Nephron progenitor cell (in vitro differentiated cells): ENCODE measurements around the gene ICAM5.

Experiments used
- DNase-seq: peaks from one replicate; pipeline ENCODE4 v3.0.0; 2021
- H3K27ac Mint-ChIP-seq: 2 replicates; pipeline ENCODE4 v1.8.0; 2021; ENCODE audit warnings: mild to moderate bottlenecking, moderate library complexity, mixed read lengths
- H3K27me3 Mint-ChIP-seq: 2 replicates; pipeline ENCODE4 v1.8.0; 2021; ENCODE audit warnings: mild to moderate bottlenecking, low read depth, mixed read lengths; ENCODE audit not compliant: poor library complexity
- H3K36me3 Mint-ChIP-seq: 2 replicates; pipeline ENCODE4 v1.8.0; 2021; ENCODE audit warnings: low read depth, mixed read lengths
- H3K4me1 Mint-ChIP-seq: 2 replicates; pipeline ENCODE4 v1.8.0; 2021; ENCODE audit warnings: mixed read lengths
- H3K4me3 Mint-ChIP-seq: 2 replicates; pipeline ENCODE4 v1.8.0; 2021; ENCODE audit warnings: mild to moderate bottlenecking, moderate library complexity, mixed read lengths
- H3K9me3 Mint-ChIP-seq: 2 replicates; pipeline ENCODE4 v1.8.0; 2021; ENCODE audit warnings: mild to moderate bottlenecking, moderate library complexity, mixed read lengths
- CTCF ChIP-seq: fragments of 200-600 bp; sonication (generic); IDR thresholded peaks from 2 replicates; pipeline ENCODE4 v1.5.0; 2021; ENCODE audit warnings: antibody characterized with exemption

ICAM5 gene

GRCh38 chr19:10295847-10296591 lies 6.3 kb downstream of the ICAM5 start:
- no peaks in the 10 kb centered on the region for H3K9me3 Mint-ChIP-seq
- no peak overlapping the region for H3K27ac Mint-ChIP-seq
- DNase-seq, result peak; percentile 72
- H3K4me3 Mint-ChIP-seq, result peak overlapping the region; percentile 63
- peaks cover 89% of the 10 kb centered on the region for H3K27me3 Mint-ChIP-seq
- H3K36me3 Mint-ChIP-seq, result no peaks in the 10 kb centered on the region
- TF ChIP-seq CTCF, result no peak
- H3K4me1 Mint-ChIP-seq, result peaks cover 11% of the 10 kb centered on the region

GRCh38 chr19:10299545-10300458 lies 10.1 kb downstream of the ICAM5 start:
- no peak overlapping the region for H3K27ac Mint-ChIP-seq
- no peak for TF ChIP-seq CTCF
- H3K4me3 Mint-ChIP-seq, result no peak overlapping the region

GRCh38 chr19:10305139-10305806 lies 15.5 kb downstream of the ICAM5 start:
- Mint-ChIP-seq H3K4me3 (no peak overlapping the region), H3K4me1 (peaks cover 17% of the 10 kb centered on the region), H3K27me3 (peaks cover 17% of the 10 kb centered on the region), H3K27ac (no peak overlapping the region), H3K36me3 (peaks cover 5% of the 10 kb centered on the region), H3K9me3 (no peaks in the 10 kb centered on the region)
- TF ChIP-seq CTCF, result no peak
- DNase-seq, result no peak

More at GRCh38 chr19:10299545-10300458, 10.1 kb downstream of the ICAM5 start:
- Mint-ChIP-seq H3K4me1 (peaks cover 23% of the 10 kb centered on the region), H3K27me3 (peaks cover 69% of the 10 kb centered on the region), H3K36me3 (no peaks in the 10 kb centered on the region), H3K9me3 (no peaks in the 10 kb centered on the region)
- DNase-seq, result no peak

- peaks cover 17% of the 10 kb centered on the region for H3K4me1 Mint-ChIP-seq
- TF ChIP-seq CTCF, result no peak
- no peak overlapping the region for H3K4me3 Mint-ChIP-seq
- H3K9me3 Mint-ChIP-seq, result no peaks in the 10 kb centered on the region
- H3K36me3 Mint-ChIP-seq, result peaks cover 5% of the 10 kb centered on the region
- no peak overlapping the region for H3K27ac Mint-ChIP-seq
- H3K27me3 Mint-ChIP-seq, result peaks cover 14% of the 10 kb centered on the region
- no peak for DNase-seq
Observed at GRCh38 chr19:10306327-10306726, 16.6 kb downstream of the ICAM5 start.

- H3K27ac Mint-ChIP-seq, result peak within 1 kb of the TSS; percentile 66
Observed at GRCh38 chr19:10309423-10309822, 19.7 kb downstream of the ICAM5 start, which contains the start of gene ZGLP1. Gene ZGLP1 (minus strand): TSS chr19:10309815.

More at GRCh38 chr19:10309423-10309822, 19.7 kb downstream of the ICAM5 start, which contains the start of gene ZGLP1:
- no peaks in the 10 kb centered on the region for H3K27me3 Mint-ChIP-seq
- no peak for DNase-seq
- H3K9me3 Mint-ChIP-seq, result no peaks in the 10 kb centered on the region
- no peak within 1 kb of the TSS for H3K4me3 Mint-ChIP-seq
- H3K36me3 Mint-ChIP-seq, result peaks cover 10% of the 10 kb centered on the region
- H3K4me1 Mint-ChIP-seq, result peaks cover 3% of the 10 kb centered on the region
- TF ChIP-seq CTCF, result no peak
